PC-3 (cell line): Measurements from ENCODE around the gene MYO7A.

Experiments used
- EZH2 ChIP-seq: fragments of 300-600 bp; sonication (generic); IDR thresholded peaks from one replicate; pipeline ENCODE4 v1.6.1; 2017; ENCODE audit warnings: antibody characterized with exemption, mild to moderate bottlenecking, low read length; ENCODE audit not compliant: unreplicated experiment
- TF ChIP-seq, protein P1 (sequence below): fragments of 300-600 bp; sonication (generic); conservative IDR thresholded peaks from 2 replicates; pipeline ENCODE4 v1.5.1; 2017; ENCODE audit warnings: antibody characterized with exemption, low read depth, mild to moderate bottlenecking, low read length

DNA sequence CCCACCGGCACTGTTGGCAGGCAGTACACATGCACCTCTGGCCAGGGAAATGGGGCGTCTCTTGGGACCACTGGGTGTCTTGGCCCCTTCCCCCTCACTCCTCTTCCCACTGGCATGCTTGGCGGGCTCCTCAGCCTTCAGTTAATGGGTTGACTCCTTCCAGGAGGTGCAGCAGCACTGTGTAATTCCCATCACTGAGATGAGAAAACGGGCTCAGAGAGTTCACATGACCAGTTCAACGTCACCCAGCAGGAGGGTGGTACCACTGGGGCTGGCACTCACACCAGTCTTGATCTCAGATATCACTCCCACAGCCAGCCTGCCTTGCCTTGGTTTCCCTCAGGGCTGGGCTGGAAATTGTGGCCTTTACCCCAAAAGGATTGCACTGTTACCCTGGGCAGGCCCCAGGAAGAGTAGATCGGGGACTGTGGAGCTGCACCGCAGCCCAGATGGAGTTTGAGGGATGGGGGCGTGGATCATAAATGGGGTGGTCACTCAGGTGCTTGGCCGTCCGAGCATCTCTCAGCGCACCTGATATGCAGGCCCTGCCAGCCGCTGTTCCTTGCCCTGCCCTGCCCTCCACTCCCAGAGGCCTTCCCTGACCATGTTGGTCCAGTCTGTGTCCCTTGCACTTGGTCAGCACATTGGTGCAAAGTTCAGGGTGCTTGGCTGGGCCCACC is 44.3 kb upstream of the MYO7A start:
- TF ChIP-seq, protein P1, sequence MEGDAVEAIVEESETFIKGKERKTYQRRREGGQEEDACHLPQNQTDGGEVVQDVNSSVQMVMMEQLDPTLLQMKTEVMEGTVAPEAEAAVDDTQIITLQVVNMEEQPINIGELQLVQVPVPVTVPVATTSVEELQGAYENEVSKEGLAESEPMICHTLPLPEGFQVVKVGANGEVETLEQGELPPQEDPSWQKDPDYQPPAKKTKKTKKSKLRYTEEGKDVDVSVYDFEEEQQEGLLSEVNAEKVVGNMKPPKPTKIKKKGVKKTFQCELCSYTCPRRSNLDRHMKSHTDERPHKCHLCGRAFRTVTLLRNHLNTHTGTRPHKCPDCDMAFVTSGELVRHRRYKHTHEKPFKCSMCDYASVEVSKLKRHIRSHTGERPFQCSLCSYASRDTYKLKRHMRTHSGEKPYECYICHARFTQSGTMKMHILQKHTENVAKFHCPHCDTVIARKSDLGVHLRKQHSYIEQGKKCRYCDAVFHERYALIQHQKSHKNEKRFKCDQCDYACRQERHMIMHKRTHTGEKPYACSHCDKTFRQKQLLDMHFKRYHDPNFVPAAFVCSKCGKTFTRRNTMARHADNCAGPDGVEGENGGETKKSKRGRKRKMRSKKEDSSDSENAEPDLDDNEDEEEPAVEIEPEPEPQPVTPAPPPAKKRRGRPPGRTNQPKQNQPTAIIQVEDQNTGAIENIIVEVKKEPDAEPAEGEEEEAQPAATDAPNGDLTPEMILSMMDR, result no peak
- TF ChIP-seq EZH2, result no peak
